ENCODE data around the gene MED12L. TPM values are rescaled to one million over a fixed set of nuclear protein-coding genes. Genes with fewer than 3 reads are reported as not detected.

Gene MED12L
- total RNA-seq, 3 donors from 2014 or later = 0.48 to 1.6 (median 1.6) TPM

GRCh38 chr3:151468284-151468917 is 382.9 kb downstream of the MED12L start:
- Histone ChIP-seq H3K36me3 (no peaks in the 10 kb centered on the region), H3K9me3 (no peaks in the 10 kb centered on the region), H3K4me1 (no peaks in the 10 kb centered on the region), H3K27ac (no peak overlapping the region), H3K27me3 (no peaks in the 10 kb centered on the region), H3K4me3 (no peak overlapping the region)
- intact Hi-C loops (cut with DNase I; ENCODE audit: low total_unique reads) = no loop called here
- DNase-seq (ENCODE audit: low spot score in 2 of 2) = no peak
- no peak for TF ChIP-seq POLR2A (IDR thresholded peaks at IDR 0.05)
- no peak for TF ChIP-seq POLR2AphosphoS5 (IDR thresholded peaks at IDR 0.05)
- TF ChIP-seq CTCF (IDR thresholded peaks at IDR 0.05) = peak; percentile 38 to 58 (median 57)

- no peaks in the 10 kb centered on the region for H3K27me3 ChIP-seq
- no peaks in the 10 kb centered on the region for H3K9me3 ChIP-seq
- H3K4me3 ChIP-seq = no peak overlapping the region
- H3K4me1 ChIP-seq = no peaks in the 10 kb centered on the region
- TF ChIP-seq CTCF (IDR thresholded peaks at IDR 0.05) (no peak), POLR2A (IDR thresholded peaks at IDR 0.05) (no peak), POLR2AphosphoS5 (IDR thresholded peaks at IDR 0.05) (no peak)
- DNase-seq (ENCODE audit: low spot score in 2 of 2) = no peak
- no peaks in the 10 kb centered on the region for H3K36me3 ChIP-seq
- intact Hi-C loops (cut with DNase I; ENCODE audit: low total_unique reads) = no loop called here
- H3K27ac ChIP-seq = no peak overlapping the region
Observed at GRCh38 chr3:151476344-151477018, 391.0 kb downstream of the MED12L start.

- no peak overlapping the region for H3K27ac ChIP-seq
- H3K4me1 ChIP-seq = no peaks in the 10 kb centered on the region
- H3K4me3 ChIP-seq = no peak overlapping the region
- H3K9me3 ChIP-seq = peaks cover 0 to 8% of the 10 kb centered on the region in 2 donors
- intact Hi-C loops (cut with DNase I; ENCODE audit: low total_unique reads) = no loop called here
- H3K27me3 ChIP-seq = no peaks in the 10 kb centered on the region
- no peak for TF ChIP-seq POLR2A (IDR thresholded peaks at IDR 0.05)
- no peak for TF ChIP-seq POLR2AphosphoS5 (IDR thresholded peaks at IDR 0.05)
- TF ChIP-seq CTCF (IDR thresholded peaks at IDR 0.05) = no peak
- no peaks in the 10 kb centered on the region for H3K36me3 ChIP-seq
- no peak for DNase-seq (ENCODE audit: low spot score in 2 of 2)
Observed at GRCh38 chr3:151477591-151478334, 392.3 kb downstream of the MED12L start.

- H3K9me3 ChIP-seq = peaks cover 0 to 9% of the 10 kb centered on the region in 2 donors
- no peak for DNase-seq (ENCODE audit: low spot score in 2 of 2)
- intact Hi-C loops (cut with DNase I; ENCODE audit: low total_unique reads) = no loop called here
- no peaks in the 10 kb centered on the region for H3K4me1 ChIP-seq
- no peak overlapping the region for H3K27ac ChIP-seq
- H3K36me3 ChIP-seq = no peaks in the 10 kb centered on the region
- no peaks in the 10 kb centered on the region for H3K27me3 ChIP-seq
- TF ChIP-seq POLR2A (IDR thresholded peaks at IDR 0.05) (no peak), CTCF (IDR thresholded peaks at IDR 0.05) (no peak), POLR2AphosphoS5 (IDR thresholded peaks at IDR 0.05) (no peak)
- no peak overlapping the region for H3K4me3 ChIP-seq
Observed at GRCh38 chr3:151478335-151478697, 392.9 kb downstream of the MED12L start.

- no peak for DNase-seq (ENCODE audit: low spot score in 2 of 2)
- TF ChIP-seq POLR2AphosphoS5 (IDR thresholded peaks at IDR 0.05) = no peak
- no peak for TF ChIP-seq CTCF (IDR thresholded peaks at IDR 0.05)
- no peak for TF ChIP-seq POLR2A (IDR thresholded peaks at IDR 0.05)
- Histone ChIP-seq H3K27ac (no peak overlapping the region), H3K36me3 (no peaks in the 10 kb centered on the region), H3K4me3 (no peak overlapping the region), H3K27me3 (no peaks in the 10 kb centered on the region), H3K9me3 (peaks cover 5 to 9% of the 10 kb centered on the region in 2 donors), H3K4me1 (no peaks in the 10 kb centered on the region)
- intact Hi-C loops (cut with DNase I; ENCODE audit: low total_unique reads) = no loop called here
Observed at GRCh38 chr3:151479452-151479851, 394.0 kb downstream of the MED12L start.

Measured in breast epithelium (tissue), 4 donors.